Islet precursor cell (in vitro differentiated cells): ENCODE measurements around the gene DPEP1.
A peak's percentile ranks its signal among the peaks of the same experiment; 100 is the strongest.
"Not testable (repeated sequence)": the region's sequence is repeated elsewhere in the genome, so short reads cannot be mapped to it uniquely, and the experiment has no call there.

ENCODE experiments used
- DNase-seq: peaks from one replicate; pipeline ENCODE4 v3.0.0-alpha.2; 2018

The DPEP1 gene

GRCh38 chr16:89579351-89579750 lies 34.1 kb upstream of the DPEP1 start:
- DNase-seq = no peak

- peak; percentile 97 for DNase-seq
These were observed 32.3 kb upstream of the DPEP1 start for GRCh38 chr16:89581045-89581695.

- DNase-seq = no peak
These were observed 31.4 kb upstream of the DPEP1 start for GRCh38 chr16:89581861-89582563.

GRCh38 chr16:89582614-89583196 lies 30.7 kb upstream of the DPEP1 start:
- no peak for DNase-seq

GRCh38 chr16:89583197-89583894 lies 30.1 kb upstream of the DPEP1 start:
- DNase-seq = no peak

- DNase-seq = no peak
These were observed 29.4 kb upstream of the DPEP1 start for GRCh38 chr16:89583895-89584644.

GRCh38 chr16:89584768-89585549 lies 28.5 kb upstream of the DPEP1 start:
- no peak for DNase-seq

GRCh38 chr16:89586218-89586617 lies 27.2 kb upstream of the DPEP1 start:
- DNase-seq = no peak

GRCh38 chr16:89586853-89587252 lies 26.6 kb upstream of the DPEP1 start:
- no peak for DNase-seq

GRCh38 chr16:89587676-89588075 lies 25.8 kb upstream of the DPEP1 start:
- DNase-seq = not testable (repeated sequence)

GRCh38 chr16:89588413-89589109 lies 24.9 kb upstream of the DPEP1 start:
- no peak for DNase-seq

- DNase-seq = no peak
These were observed 24.1 kb upstream of the DPEP1 start for GRCh38 chr16:89589241-89589926.

GRCh38 chr16:89593841-89594240 lies 19.6 kb upstream of the DPEP1 start:
- no peak for DNase-seq

- no peak for DNase-seq
These were observed 17.9 kb upstream of the DPEP1 start for GRCh38 chr16:89595330-89596060.

- no peak for DNase-seq
These were observed 17.3 kb upstream of the DPEP1 start for GRCh38 chr16:89596061-89596689.

- DNase-seq = no peak
These were observed 16.3 kb upstream of the DPEP1 start for GRCh38 chr16:89596957-89597649.

GRCh38 chr16:89598199-89598598 lies 15.2 kb upstream of the DPEP1 start:
- DNase-seq = no peak

GRCh38 chr16:89599451-89599858 lies 14.0 kb upstream of the DPEP1 start:
- peak; percentile 90 for DNase-seq

GRCh38 chr16:89599902-89600301 lies 13.5 kb upstream of the DPEP1 start:
- no peak for DNase-seq
